Measurements from ENCODE around the gene SPATA31D4. TPM values are rescaled to one million over a fixed set of nuclear protein-coding genes. Genes with fewer than 3 reads are reported as not detected.
"Not testable (repeated sequence)": the region's sequence is repeated elsewhere in the genome, so short reads cannot be mapped to it uniquely, and the experiment has no call there.

The SPATA31D4 gene
- under 1 TPM in 1 of 4 donors, not detected in 3; 0.01 TPM for polyA plus RNA-seq
- long read RNA-seq, donor 1, result 0 reads
- long read RNA-seq, donor 2, result 0 reads
- long read RNA-seq, donor 3, result 0 reads
- long read RNA-seq, donor 4, result 0 reads
- long read RNA-seq, donor 5, result 0 reads
- long read RNA-seq, donor 6, result 0 reads
- long read RNA-seq, donor 7, result 0 reads
- long read RNA-seq, donor 8, result 0 reads
- long read RNA-seq, donor 9, result 0 reads
- long read RNA-seq, donor 10, result 0 reads

GRCh38 chr9:81928305-81928704 is at the start of gene SPATA31D4:
TSS of gene SPATA31D4 (plus strand) at chr9:81928428. CDS start at chr9:81928514, 86 bp downstream.
- FAIRE-seq; H3K27ac ChIP-seq (ENCODE audit: low read depth in 1 of 3, low read length in 2 of 3); H3K4me3 ChIP-seq (ENCODE audit: low read depth in 1 of 3, low read length in 3 of 3); DNase-seq; H3K36me3 ChIP-seq (ENCODE audit: control insufficient read depth in 3 of 3, insufficient read depth in 2 of 3, low read depth in 1 of 3, low read length in 3 of 3); H3K27me3 ChIP-seq (ENCODE audit: control insufficient read depth in 3 of 3, insufficient read depth in 3 of 3, low read length in 3 of 3); H3K9me3 ChIP-seq (ENCODE audit: control insufficient read depth in 2 of 2, insufficient read depth in 1 of 2, low read depth in 1 of 2, low read length in 1 of 2); H3K4me1 ChIP-seq (ENCODE audit: control insufficient read depth in 3 of 3, insufficient read depth in 2 of 3, low read depth in 1 of 3, low read length in 2 of 3): not testable (repeated sequence)
- no CpG with 5 or more reads among the region's 3 CpGs for WGBS, 3 donors

GRCh38 chr9:81878530-81878929 is 49.7 kb upstream of the SPATA31D4 start:
- no peak overlapping the region for H3K27ac ChIP-seq (ENCODE audit: low read depth in 1 of 3, low read length in 2 of 3)
- FAIRE-seq, result no peak
- no peaks in the 10 kb centered on the region for H3K36me3 ChIP-seq (ENCODE audit: control insufficient read depth in 3 of 3, insufficient read depth in 2 of 3, low read depth in 1 of 3, low read length in 3 of 3)
- WGBS, 3 donors, result 71 to 79% (median 72%) methylated on average over 2 of the region's 2 CpGs
- DNase-seq, result no peak
- H3K4me1 ChIP-seq (ENCODE audit: control insufficient read depth in 3 of 3, insufficient read depth in 2 of 3, low read depth in 1 of 3, low read length in 2 of 3), result no peaks in the 10 kb centered on the region
- H3K27me3 ChIP-seq (ENCODE audit: control insufficient read depth in 3 of 3, insufficient read depth in 3 of 3, low read length in 3 of 3), result no peaks in the 10 kb centered on the region
- no peaks in the 10 kb centered on the region for H3K9me3 ChIP-seq (ENCODE audit: control insufficient read depth in 2 of 2, insufficient read depth in 1 of 2, low read depth in 1 of 2, low read length in 1 of 2)
- H3K4me3 ChIP-seq (ENCODE audit: low read depth in 1 of 3, low read length in 3 of 3), result no peak overlapping the region

GRCh38 chr9:81879501-81879916 is 48.7 kb upstream of the SPATA31D4 start:
- Histone ChIP-seq H3K36me3 (ENCODE audit: control insufficient read depth in 3 of 3, insufficient read depth in 2 of 3, low read depth in 1 of 3, low read length in 3 of 3) (no peaks in the 10 kb centered on the region), H3K4me1 (ENCODE audit: control insufficient read depth in 3 of 3, insufficient read depth in 2 of 3, low read depth in 1 of 3, low read length in 2 of 3) (no peaks in the 10 kb centered on the region), H3K9me3 (ENCODE audit: control insufficient read depth in 2 of 2, insufficient read depth in 1 of 2, low read depth in 1 of 2, low read length in 1 of 2) (no peaks in the 10 kb centered on the region), H3K27ac (ENCODE audit: low read depth in 1 of 3, low read length in 2 of 3) (no peak overlapping the region), H3K4me3 (ENCODE audit: low read depth in 1 of 3, low read length in 3 of 3) (no peak overlapping the region), H3K27me3 (ENCODE audit: control insufficient read depth in 3 of 3, insufficient read depth in 3 of 3, low read length in 3 of 3) (no peaks in the 10 kb centered on the region)
- DNase-seq (peak; percentile 3 to 27), FAIRE-seq (no peak)
- 7 to 21% (median 9%) methylated on average over 4 of the region's 4 CpGs for WGBS, 3 donors

- Histone ChIP-seq H3K4me3 (ENCODE audit: low read depth in 1 of 3, low read length in 3 of 3) (no peak overlapping the region), H3K27me3 (ENCODE audit: control insufficient read depth in 3 of 3, insufficient read depth in 3 of 3, low read length in 3 of 3) (no peaks in the 10 kb centered on the region), H3K4me1 (ENCODE audit: control insufficient read depth in 3 of 3, insufficient read depth in 2 of 3, low read depth in 1 of 3, low read length in 2 of 3) (no peaks in the 10 kb centered on the region), H3K36me3 (ENCODE audit: control insufficient read depth in 3 of 3, insufficient read depth in 2 of 3, low read depth in 1 of 3, low read length in 3 of 3) (no peaks in the 10 kb centered on the region), H3K27ac (ENCODE audit: low read depth in 1 of 3, low read length in 2 of 3) (no peak overlapping the region), H3K9me3 (ENCODE audit: control insufficient read depth in 2 of 2, insufficient read depth in 1 of 2, low read depth in 1 of 2, low read length in 1 of 2) (no peaks in the 10 kb centered on the region)
- FAIRE-seq (no peak), DNase-seq (no peak)
- WGBS, 3 donors, result 65 to 72% (median 68%) methylated on average over 2 of the region's 2 CpGs
Observed at GRCh38 chr9:81885602-81886001, 42.6 kb upstream of the SPATA31D4 start.

GRCh38 chr9:81886665-81887064 is 41.6 kb upstream of the SPATA31D4 start:
- Histone ChIP-seq H3K27ac (ENCODE audit: low read depth in 1 of 3, low read length in 2 of 3) (no peak overlapping the region), H3K4me1 (ENCODE audit: control insufficient read depth in 3 of 3, insufficient read depth in 2 of 3, low read depth in 1 of 3, low read length in 2 of 3) (no peaks in the 10 kb centered on the region), H3K27me3 (ENCODE audit: control insufficient read depth in 3 of 3, insufficient read depth in 3 of 3, low read length in 3 of 3) (no peaks in the 10 kb centered on the region), H3K4me3 (ENCODE audit: low read depth in 1 of 3, low read length in 3 of 3) (no peak overlapping the region), H3K9me3 (ENCODE audit: control insufficient read depth in 2 of 2, insufficient read depth in 1 of 2, low read depth in 1 of 2, low read length in 1 of 2) (no peaks in the 10 kb centered on the region), H3K36me3 (ENCODE audit: control insufficient read depth in 3 of 3, insufficient read depth in 2 of 3, low read depth in 1 of 3, low read length in 3 of 3) (no peaks in the 10 kb centered on the region)
- DNase-seq (no peak), FAIRE-seq (no peak)
- 50 to 91% (median 61%) methylated on average over 1 of the region's 1 CpG for WGBS, 3 donors

GRCh38 chr9:81890104-81890503 is 38.1 kb upstream of the SPATA31D4 start:
- 84 to 92% (median 90%) methylated on average over 3 of the region's 3 CpGs for WGBS, 3 donors
- FAIRE-seq, result no peak
- H3K36me3 ChIP-seq (ENCODE audit: control insufficient read depth in 3 of 3, insufficient read depth in 2 of 3, low read depth in 1 of 3, low read length in 3 of 3), result no peaks in the 10 kb centered on the region
- H3K4me1 ChIP-seq (ENCODE audit: control insufficient read depth in 3 of 3, insufficient read depth in 2 of 3, low read depth in 1 of 3, low read length in 2 of 3), result no peaks in the 10 kb centered on the region
- no peak overlapping the region for H3K27ac ChIP-seq (ENCODE audit: low read depth in 1 of 3, low read length in 2 of 3)
- no peak overlapping the region for H3K4me3 ChIP-seq (ENCODE audit: low read depth in 1 of 3, low read length in 3 of 3)
- H3K9me3 ChIP-seq (ENCODE audit: control insufficient read depth in 2 of 2, insufficient read depth in 1 of 2, low read depth in 1 of 2, low read length in 1 of 2), result no peaks in the 10 kb centered on the region
- H3K27me3 ChIP-seq (ENCODE audit: control insufficient read depth in 3 of 3, insufficient read depth in 3 of 3, low read length in 3 of 3), result no peaks in the 10 kb centered on the region
- no peak for DNase-seq

GRCh38 chr9:81892440-81892839 is 35.8 kb upstream of the SPATA31D4 start:
- 11 to 68% (median 39%) methylated on average over 1 of the region's 1 CpG for WGBS, 3 donors
- no peak overlapping the region for H3K4me3 ChIP-seq (ENCODE audit: low read depth in 1 of 3, low read length in 3 of 3)
- no peaks in the 10 kb centered on the region for H3K9me3 ChIP-seq (ENCODE audit: control insufficient read depth in 2 of 2, insufficient read depth in 1 of 2, low read depth in 1 of 2, low read length in 1 of 2)
- H3K4me1 ChIP-seq (ENCODE audit: control insufficient read depth in 3 of 3, insufficient read depth in 2 of 3, low read depth in 1 of 3, low read length in 2 of 3), result no peaks in the 10 kb centered on the region
- H3K36me3 ChIP-seq (ENCODE audit: control insufficient read depth in 3 of 3, insufficient read depth in 2 of 3, low read depth in 1 of 3, low read length in 3 of 3), result no peaks in the 10 kb centered on the region
- DNase-seq, result peak in 1 of 2 donors; percentile 8
- no peak for FAIRE-seq
- H3K27me3 ChIP-seq (ENCODE audit: control insufficient read depth in 3 of 3, insufficient read depth in 3 of 3, low read length in 3 of 3), result no peaks in the 10 kb centered on the region
- no peak overlapping the region for H3K27ac ChIP-seq (ENCODE audit: low read depth in 1 of 3, low read length in 2 of 3)

- Histone ChIP-seq H3K27me3 (ENCODE audit: control insufficient read depth in 3 of 3, insufficient read depth in 3 of 3, low read length in 3 of 3) (no peaks in the 10 kb centered on the region), H3K9me3 (ENCODE audit: control insufficient read depth in 2 of 2, insufficient read depth in 1 of 2, low read depth in 1 of 2, low read length in 1 of 2) (no peaks in the 10 kb centered on the region), H3K36me3 (ENCODE audit: control insufficient read depth in 3 of 3, insufficient read depth in 2 of 3, low read depth in 1 of 3, low read length in 3 of 3) (no peaks in the 10 kb centered on the region), H3K27ac (ENCODE audit: low read depth in 1 of 3, low read length in 2 of 3) (no peak overlapping the region), H3K4me3 (ENCODE audit: low read depth in 1 of 3, low read length in 3 of 3) (no peak overlapping the region), H3K4me1 (ENCODE audit: control insufficient read depth in 3 of 3, insufficient read depth in 2 of 3, low read depth in 1 of 3, low read length in 2 of 3) (no peaks in the 10 kb centered on the region)
- FAIRE-seq (no peak), DNase-seq (no peak)
- WGBS, 3 donors, result 82 to 90% (median 85%) methylated on average over 3 of the region's 3 CpGs
Observed at GRCh38 chr9:81893929-81894328, 34.3 kb upstream of the SPATA31D4 start.

- no peak for FAIRE-seq
- H3K9me3 ChIP-seq (ENCODE audit: control insufficient read depth in 2 of 2, insufficient read depth in 1 of 2, low read depth in 1 of 2, low read length in 1 of 2), result no peaks in the 10 kb centered on the region
- no peaks in the 10 kb centered on the region for H3K36me3 ChIP-seq (ENCODE audit: control insufficient read depth in 3 of 3, insufficient read depth in 2 of 3, low read depth in 1 of 3, low read length in 3 of 3)
- no peaks in the 10 kb centered on the region for H3K4me1 ChIP-seq (ENCODE audit: control insufficient read depth in 3 of 3, insufficient read depth in 2 of 3, low read depth in 1 of 3, low read length in 2 of 3)
- 64 to 79% (median 65%) methylated on average over 1 of the region's 1 CpG for WGBS, 3 donors
- no peaks in the 10 kb centered on the region for H3K27me3 ChIP-seq (ENCODE audit: control insufficient read depth in 3 of 3, insufficient read depth in 3 of 3, low read length in 3 of 3)
- H3K4me3 ChIP-seq (ENCODE audit: low read depth in 1 of 3, low read length in 3 of 3), result no peak overlapping the region
- H3K27ac ChIP-seq (ENCODE audit: low read depth in 1 of 3, low read length in 2 of 3), result no peak overlapping the region
- DNase-seq, result no peak
Observed at GRCh38 chr9:81894891-81895290, 33.3 kb upstream of the SPATA31D4 start.
